Smooth muscle cell (in vitro differentiated cells): ENCODE results near the gene DLGAP4. TPM values are rescaled to one million over a fixed set of nuclear protein-coding genes. Genes with fewer than 3 reads are reported as not detected.

ENCODE experiments used
- DNase-seq: peaks from one replicate; lab custom pipeline; 2025; ENCODE audit not compliant: unreplicated experiment; lab: John Stamatoyannopoulos, UW
- H2AFZ ChIP-seq: fragments of 200-600 bp; sonication (generic); 2 replicates; pipeline ENCODE4 v1.6.0; 2016; ENCODE audit warnings: antibody characterized with exemption, low read depth, mild to moderate bottlenecking
- H3F3A ChIP-seq: fragments of 200-600 bp; sonication (generic); 2 replicates; pipeline ENCODE4 v1.6.0; 2017; ENCODE audit warnings: antibody characterized with exemption, low read depth
- H3K27ac ChIP-seq: fragments of 200-600 bp; sonication (generic); 2 replicates; pipeline ENCODE4 v1.5.1; 2016; ENCODE audit warnings: low read depth, mild to moderate bottlenecking
- H3K27me3 ChIP-seq: fragments of 200-600 bp; sonication (generic); 2 replicates; pipeline ENCODE4 v1.6.1; 2016; ENCODE audit warnings: low read depth, mild to moderate bottlenecking
- H3K36me3 ChIP-seq: fragments of 200-600 bp; sonication (generic); 2 replicates; pipeline ENCODE4 v1.5.1; 2016; ENCODE audit warnings: low read depth
- H3K4me1 ChIP-seq: fragments of 200-600 bp; sonication (generic); 2 replicates; pipeline ENCODE4 v1.5.1; 2016; ENCODE audit warnings: low read depth
- H3K4me2 ChIP-seq: fragments of 200-600 bp; sonication (generic); 2 replicates; pipeline ENCODE4 v1.6.0; 2016; ENCODE audit warnings: mild to moderate bottlenecking
- H3K4me3 ChIP-seq: fragments of 200-600 bp; sonication (generic); 2 replicates; pipeline ENCODE4 v1.5.1; 2016; ENCODE audit warnings: mild to moderate bottlenecking
- H3K79me2 ChIP-seq: fragments of 200-600 bp; sonication (generic); 2 replicates; pipeline ENCODE4 v1.6.0; 2016; ENCODE audit warnings: low read depth, mild to moderate bottlenecking
- H3K9ac ChIP-seq: fragments of 200-600 bp; sonication (generic); 2 replicates; pipeline ENCODE4 v1.6.0; 2016; ENCODE audit warnings: low read depth
- H3K9me3 ChIP-seq: fragments of 200-600 bp; sonication (generic); replicated peaks from 2 replicates; pipeline ENCODE4 v1.5.1; 2016; ENCODE audit warnings: low read depth
- H4K20me1 ChIP-seq: fragments of 200-600 bp; sonication (generic); 2 replicates; pipeline ENCODE4 v1.6.0; 2016; ENCODE audit warnings: low read depth
- WGBS: methylation state at CpG from one replicate; pipeline ENCODE4 v1.1.7; 2016; ENCODE audit warnings: low lambda C conversion rate; 5-methylcytosine and 5-hydroxymethylcytosine counted together
- polyA plus RNA-seq: library from polyadenylated mRNA; unstranded; fragments of >200 nt; fragmentation: Nextera tagmentation; extraction: Ambion mirVana; gene quantifications from 2 replicates; pipeline ENCODE4 v1.2.1, GENCODE V29; 2016
- total RNA-seq: library from RNA; depleted of rRNA; stranded (reverse); fragments of >200 nt; gene quantifications from 2 replicates; pipeline ENCODE4 v1.2.3, GENCODE V29; 2014
- TF ChIP-seq, protein P1 (sequence below): fragments of 200-600 bp; sonication (generic); IDR thresholded peaks from 2 replicates; pipeline ENCODE4 v1.5.1; 2017; ENCODE audit warnings: borderline replicate concordance, mild to moderate bottlenecking, antibody characterized with exemption; ENCODE audit not compliant: insufficient read depth, poor library complexity, severe bottlenecking

The DLGAP4 gene
- total and polyA plus RNA-seq, 2 experiments from 2014 or later = 86.8 to 102 TPM

DNA sequence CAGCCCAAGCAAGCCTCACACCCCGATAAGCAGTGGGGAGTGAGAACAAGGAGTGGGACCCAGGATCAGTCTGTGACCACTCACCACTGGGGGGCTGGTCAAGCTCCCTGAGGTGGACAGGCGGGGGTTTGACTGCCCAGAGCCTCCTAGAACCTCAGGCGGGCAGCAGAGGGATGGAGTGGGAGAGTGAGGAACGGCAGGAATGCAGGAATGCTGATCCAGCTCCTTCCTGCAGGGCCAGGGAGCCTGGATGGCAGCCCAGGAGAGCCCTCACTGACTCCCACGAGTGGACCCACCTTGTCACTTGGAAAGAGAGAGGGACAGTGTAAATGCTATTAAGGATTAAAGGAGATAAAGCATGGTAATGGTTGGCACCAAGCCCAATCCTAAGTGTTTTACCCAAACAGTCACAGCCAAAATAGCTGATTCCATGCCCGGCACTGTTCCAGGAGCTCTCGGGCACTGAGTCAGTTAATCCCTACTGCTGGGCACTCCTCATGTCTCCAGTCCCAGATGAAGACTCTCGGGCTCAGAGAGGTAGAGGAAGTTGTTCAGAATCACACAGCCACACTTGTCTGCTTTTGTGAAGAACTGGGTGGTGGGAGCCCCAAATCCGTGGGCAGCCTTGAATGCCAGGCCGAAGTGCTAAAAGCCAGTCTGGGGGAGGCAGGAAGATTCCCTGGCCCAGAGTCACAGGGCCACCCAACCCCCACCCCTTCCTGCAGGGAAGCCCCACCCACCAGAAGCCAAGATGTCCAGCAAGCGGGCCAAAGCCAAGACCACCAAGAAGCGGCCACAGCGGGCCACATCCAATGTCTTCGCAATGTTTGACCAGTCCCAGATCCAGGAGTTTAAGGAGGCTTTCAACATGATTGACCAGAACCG lies 238.2 kb downstream of the DLGAP4 start:
- H3K4me3 ChIP-seq = peak overlapping the region; percentile 86
- peak overlapping the region; percentile 62 for H3K27ac ChIP-seq
- H2AFZ ChIP-seq = no peak overlapping the region
- H3K79me2 ChIP-seq = peaks cover 55% of the 10 kb centered on the region
- no peak for DNase-seq
- TF ChIP-seq, protein P1, sequence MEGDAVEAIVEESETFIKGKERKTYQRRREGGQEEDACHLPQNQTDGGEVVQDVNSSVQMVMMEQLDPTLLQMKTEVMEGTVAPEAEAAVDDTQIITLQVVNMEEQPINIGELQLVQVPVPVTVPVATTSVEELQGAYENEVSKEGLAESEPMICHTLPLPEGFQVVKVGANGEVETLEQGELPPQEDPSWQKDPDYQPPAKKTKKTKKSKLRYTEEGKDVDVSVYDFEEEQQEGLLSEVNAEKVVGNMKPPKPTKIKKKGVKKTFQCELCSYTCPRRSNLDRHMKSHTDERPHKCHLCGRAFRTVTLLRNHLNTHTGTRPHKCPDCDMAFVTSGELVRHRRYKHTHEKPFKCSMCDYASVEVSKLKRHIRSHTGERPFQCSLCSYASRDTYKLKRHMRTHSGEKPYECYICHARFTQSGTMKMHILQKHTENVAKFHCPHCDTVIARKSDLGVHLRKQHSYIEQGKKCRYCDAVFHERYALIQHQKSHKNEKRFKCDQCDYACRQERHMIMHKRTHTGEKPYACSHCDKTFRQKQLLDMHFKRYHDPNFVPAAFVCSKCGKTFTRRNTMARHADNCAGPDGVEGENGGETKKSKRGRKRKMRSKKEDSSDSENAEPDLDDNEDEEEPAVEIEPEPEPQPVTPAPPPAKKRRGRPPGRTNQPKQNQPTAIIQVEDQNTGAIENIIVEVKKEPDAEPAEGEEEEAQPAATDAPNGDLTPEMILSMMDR = no peak
- H3K4me1 ChIP-seq = peaks cover 26% of the 10 kb centered on the region
- peak overlapping the region; percentile 89 for H3K9ac ChIP-seq
- peaks cover 57% of the 10 kb centered on the region for H3F3A ChIP-seq
- peaks cover 78% of the 10 kb centered on the region for H4K20me1 ChIP-seq
- H3K9me3 ChIP-seq = no peaks in the 10 kb centered on the region
- no peaks in the 10 kb centered on the region for H3K36me3 ChIP-seq
- 65% methylated on average over 15 of the region's 15 CpGs for WGBS
- no peaks in the 10 kb centered on the region for H3K27me3 ChIP-seq
- peak overlapping the region; percentile 91 for H3K4me2 ChIP-seq

DNA sequence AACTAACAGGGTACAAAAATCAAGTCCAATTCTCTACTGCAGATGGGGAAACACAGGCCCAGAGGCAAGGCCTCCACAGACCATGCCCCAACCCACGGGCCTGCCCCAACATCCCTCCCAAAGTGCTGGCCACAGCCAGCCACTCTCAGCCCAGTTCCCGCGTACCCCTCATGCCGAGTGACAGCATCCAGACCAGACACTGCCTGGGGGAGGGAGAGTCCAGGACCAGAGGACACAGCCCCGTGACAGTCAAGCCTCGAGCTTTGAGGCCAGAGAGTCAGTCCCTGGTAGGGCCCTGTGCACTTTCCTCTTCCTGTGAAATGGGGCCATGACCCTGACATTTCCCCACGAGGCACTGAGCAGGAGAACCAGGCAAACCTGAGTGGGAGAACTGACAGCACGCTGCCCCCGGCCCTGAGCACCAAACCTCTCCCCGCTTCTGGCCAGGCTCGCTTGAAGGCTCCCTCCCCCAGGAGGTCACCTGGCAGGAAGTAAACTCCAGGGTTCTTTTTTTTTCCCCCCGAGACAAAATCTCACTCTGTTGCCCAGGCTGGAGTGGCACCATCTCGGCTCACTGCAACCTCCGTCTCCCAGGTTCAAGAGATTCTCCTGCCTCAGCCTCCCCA lies 240.1 kb downstream of the DLGAP4 start:
- Histone ChIP-seq H2AFZ (no peak overlapping the region), H3K27ac (peak overlapping the region; percentile 38), H3K27me3 (no peaks in the 10 kb centered on the region), H3K4me1 (peaks cover 17% of the 10 kb centered on the region), H3K36me3 (no peaks in the 10 kb centered on the region), H3F3A (peaks cover 57% of the 10 kb centered on the region), H3K9ac (no peak overlapping the region), H3K4me2 (no peak overlapping the region), H3K79me2 (peaks cover 51% of the 10 kb centered on the region), H3K9me3 (no peaks in the 10 kb centered on the region), H3K4me3 (no peak overlapping the region), H4K20me1 (peaks cover 92% of the 10 kb centered on the region)
- TF ChIP-seq, protein P1 = no peak
- DNase-seq = no peak
- 86% methylated on average over 14 of the region's 14 CpGs for WGBS

DNA sequence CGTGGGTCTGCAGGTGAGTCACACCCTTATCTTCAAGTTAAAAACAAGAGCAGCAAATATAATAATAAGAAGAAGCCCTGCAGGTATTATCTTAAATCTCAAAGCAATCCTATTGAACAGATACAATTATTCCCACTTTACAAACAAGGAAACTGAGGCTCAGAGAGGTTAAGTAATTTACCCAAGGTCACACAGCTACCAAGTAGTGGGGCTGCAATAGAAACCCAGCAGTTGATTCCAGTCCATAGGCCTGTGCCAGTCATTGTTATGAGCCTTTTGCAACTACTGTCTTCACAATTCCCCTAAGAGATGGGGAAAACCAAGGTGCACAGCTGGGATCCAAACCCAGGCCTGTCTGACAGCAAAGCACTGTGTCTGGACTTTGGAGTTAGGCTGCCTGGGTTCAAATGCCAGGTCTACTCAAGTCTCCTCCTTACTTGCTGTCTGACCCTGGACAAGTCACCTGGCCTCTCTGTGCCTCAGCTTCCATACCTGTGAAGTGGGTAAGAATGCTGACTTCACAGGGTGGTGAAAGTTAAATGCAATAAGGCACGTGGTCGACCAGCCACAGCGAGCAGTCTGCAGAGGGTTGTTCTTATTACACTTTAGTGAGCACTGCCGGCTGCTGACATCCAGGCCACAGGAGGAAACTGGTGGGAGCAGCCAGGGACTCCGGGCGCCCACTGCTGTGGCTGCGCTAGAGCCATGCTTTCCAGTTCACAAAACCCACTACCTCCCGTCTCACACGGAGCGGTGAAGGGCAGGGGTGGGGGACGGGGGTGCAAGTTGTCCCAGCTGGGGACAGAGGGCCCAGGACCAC lies 241.3 kb downstream of the DLGAP4 start:
- H3K9ac ChIP-seq = no peak overlapping the region
- H3K9me3 ChIP-seq = no peaks in the 10 kb centered on the region
- H3F3A ChIP-seq = peaks cover 58% of the 10 kb centered on the region
- no peak overlapping the region for H3K4me2 ChIP-seq
- no peak for DNase-seq
- 92% methylated on average over 11 of the region's 12 CpGs for WGBS
- H4K20me1 ChIP-seq = peaks cover 84% of the 10 kb centered on the region
- no peak overlapping the region for H3K27ac ChIP-seq
- peaks cover 39% of the 10 kb centered on the region for H3K79me2 ChIP-seq
- peaks cover 17% of the 10 kb centered on the region for H3K4me1 ChIP-seq
- H3K4me3 ChIP-seq = no peak overlapping the region
- H3K27me3 ChIP-seq = no peaks in the 10 kb centered on the region
- no peaks in the 10 kb centered on the region for H3K36me3 ChIP-seq
- TF ChIP-seq, protein P1 = no peak
- no peak overlapping the region for H2AFZ ChIP-seq
